ENCODE results near the gene PRKCE. TPM values are rescaled to one million over a fixed set of nuclear protein-coding genes. Genes with fewer than 3 reads are reported as not detected.
A peak's percentile ranks its signal among the peaks of the same experiment; 100 is the strongest.

The PRKCE gene
- total RNA-seq, 1 donor from 2014 or later = 18.4 TPM

DNA sequence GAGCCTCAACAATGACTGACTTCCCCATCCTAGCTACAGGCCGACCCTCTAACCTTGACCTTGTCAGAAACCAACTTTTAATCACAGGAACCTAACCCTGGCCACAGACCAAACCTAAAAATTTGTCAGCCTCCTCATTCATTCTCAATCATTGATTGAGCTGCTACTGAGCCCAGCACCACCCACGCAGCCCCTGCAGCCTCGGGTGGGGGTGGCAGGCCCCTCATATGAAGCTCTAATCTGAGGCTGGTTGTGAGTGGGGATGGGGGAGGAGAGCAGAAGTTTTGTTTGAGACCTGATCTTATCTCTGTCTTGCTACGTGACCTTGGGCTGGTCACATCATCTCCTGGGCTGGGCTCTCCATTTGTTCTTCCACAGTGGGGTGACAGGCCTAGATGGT lies 546.2 kb downstream of the PRKCE start:
- peaks cover 9% of the 10 kb centered on the region for H3K9me3 Mint-ChIP-seq
- H3K4me3 Mint-ChIP-seq = no peak overlapping the region
- no peak for TF ChIP-seq CTCF (IDR thresholded peaks at IDR 0.05; ENCODE audit: unreplicated experiment)
- H3K4me1 Mint-ChIP-seq = peaks cover 5% of the 10 kb centered on the region
- H3K27ac Mint-ChIP-seq = no peak overlapping the region
- H3K36me3 Mint-ChIP-seq = no peaks in the 10 kb centered on the region
- no peak for DNase-seq (ENCODE audit: low spot score in 2 of 2, unreplicated experiment in 2 of 2)
- no peaks in the 10 kb centered on the region for H3K27me3 Mint-ChIP-seq (ENCODE audit: low read depth)

- Mint-ChIP-seq H3K36me3 (no peaks in the 10 kb centered on the region), H3K27ac (no peak overlapping the region), H3K4me3 (no peak overlapping the region), H3K27me3 (ENCODE audit: low read depth) (no peaks in the 10 kb centered on the region), H3K4me1 (peaks cover 4% of the 10 kb centered on the region), H3K9me3 (peaks cover 13% of the 10 kb centered on the region)
- no peak for TF ChIP-seq CTCF (IDR thresholded peaks at IDR 0.05; ENCODE audit: unreplicated experiment)
- DNase-seq (ENCODE audit: low spot score in 2 of 2, unreplicated experiment in 2 of 2) = no peak
These were observed 546.8 kb downstream of the PRKCE start for GRCh38 chr2:46198164-46198883.

GRCh38 chr2:46198966-46199365 lies 547.5 kb downstream of the PRKCE start:
- no peaks in the 10 kb centered on the region for H3K27me3 Mint-ChIP-seq (ENCODE audit: low read depth)
- H3K4me1 Mint-ChIP-seq = peaks cover 1% of the 10 kb centered on the region
- TF ChIP-seq CTCF (IDR thresholded peaks at IDR 0.05; ENCODE audit: unreplicated experiment) = no peak
- H3K4me3 Mint-ChIP-seq = no peak overlapping the region
- no peak for DNase-seq (ENCODE audit: low spot score in 2 of 2, unreplicated experiment in 2 of 2)
- H3K9me3 Mint-ChIP-seq = peaks cover 16% of the 10 kb centered on the region
- H3K27ac Mint-ChIP-seq = no peak overlapping the region
- H3K36me3 Mint-ChIP-seq = no peaks in the 10 kb centered on the region

DNA sequence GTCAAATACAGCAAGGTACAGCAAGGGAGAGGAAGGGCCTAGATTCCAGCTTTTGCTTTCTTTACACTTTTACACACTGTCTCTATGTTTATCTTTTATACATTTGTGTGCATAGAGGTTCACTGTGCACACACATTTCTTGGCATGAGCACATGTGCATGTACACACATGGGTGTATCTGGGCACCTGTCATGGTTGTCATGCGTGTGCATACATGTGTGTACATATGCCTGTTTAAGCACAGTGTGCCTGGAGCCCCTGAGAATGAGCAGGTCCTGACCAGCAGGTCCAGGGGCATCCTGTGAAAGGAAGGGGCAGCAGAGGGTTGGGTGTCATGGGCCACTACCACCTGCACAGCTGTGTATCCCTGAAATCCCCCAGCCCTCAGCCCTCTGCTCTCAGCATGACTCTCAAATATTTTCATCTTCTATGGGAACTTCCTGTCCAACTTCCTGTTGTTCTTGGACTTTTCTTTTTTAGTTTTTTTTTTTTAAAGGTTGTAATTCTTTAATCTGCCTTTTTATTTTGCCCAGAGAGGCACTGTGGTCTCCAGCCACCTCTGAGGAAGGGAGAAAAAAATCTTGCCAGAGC lies 548.7 kb downstream of the PRKCE start:
- Mint-ChIP-seq H3K27ac (peak overlapping the region; percentile 48), H3K27me3 (ENCODE audit: low read depth) (no peaks in the 10 kb centered on the region), H3K4me1 (peaks cover 1% of the 10 kb centered on the region), H3K36me3 (no peaks in the 10 kb centered on the region), H3K4me3 (no peak overlapping the region), H3K9me3 (peaks cover 18% of the 10 kb centered on the region)
- DNase-seq (ENCODE audit: low spot score in 2 of 2, unreplicated experiment in 2 of 2) = no peak
- TF ChIP-seq CTCF (IDR thresholded peaks at IDR 0.05; ENCODE audit: unreplicated experiment) = no peak

DNA sequence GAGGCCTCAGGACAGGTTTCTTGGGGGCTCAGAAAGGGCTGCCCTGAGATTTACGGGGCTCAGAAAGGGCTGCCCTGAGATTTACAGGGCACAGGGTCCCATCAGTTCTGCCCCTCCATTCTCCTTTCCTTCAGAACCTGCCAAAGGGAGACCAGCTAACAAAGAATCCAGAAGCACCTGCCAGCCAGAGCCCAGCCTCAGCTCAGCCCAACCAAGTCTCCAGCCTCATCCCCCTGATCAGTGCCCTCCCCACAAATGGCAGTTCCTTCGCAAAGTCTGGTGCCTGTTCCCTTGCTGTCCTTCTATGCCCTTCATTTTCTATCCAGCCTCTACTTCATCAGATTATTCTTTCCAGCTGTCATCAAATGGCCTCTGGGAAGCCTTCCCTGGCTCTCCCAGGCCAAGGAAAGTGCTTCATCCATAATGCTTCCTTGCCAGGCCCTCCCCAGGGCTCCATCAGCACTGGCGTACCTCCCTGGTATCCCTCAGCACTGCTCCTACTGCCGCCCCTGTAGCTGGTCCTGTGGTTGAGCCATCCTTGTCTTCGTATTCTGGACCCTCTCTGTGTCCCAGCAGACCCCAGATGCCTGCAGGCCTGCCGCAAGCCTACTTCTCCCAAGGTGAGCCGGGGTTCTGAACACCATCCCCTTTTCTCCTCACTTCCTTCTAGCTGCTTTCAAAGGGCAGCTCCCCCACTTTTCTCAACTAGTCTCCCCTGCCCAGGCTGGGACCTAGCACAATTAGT lies 549.6 kb downstream of the PRKCE start:
- Mint-ChIP-seq H3K27me3 (ENCODE audit: low read depth) (no peaks in the 10 kb centered on the region), H3K4me3 (no peak overlapping the region), H3K36me3 (no peaks in the 10 kb centered on the region), H3K4me1 (peaks cover 1% of the 10 kb centered on the region), H3K27ac (no peak overlapping the region), H3K9me3 (peaks cover 18% of the 10 kb centered on the region)
- no peak for TF ChIP-seq CTCF (IDR thresholded peaks at IDR 0.05; ENCODE audit: unreplicated experiment)
- no peak for DNase-seq (ENCODE audit: low spot score in 2 of 2, unreplicated experiment in 2 of 2)

Measured in mesothelial cell of epicardium (in vitro differentiated cells).